Activated CD4-positive, CD25-positive, alpha-beta regulatory T cell treated with anti-CD3 and anti-CD28 coated beads, Interleukin-2, amount 50 U/mL, for 24 hours (primary cell): Measurements from ENCODE around the gene MUC15.

Experiments used
- ATAC-seq, 2 donors: fragments of 150-1000 bp; cut with Tn5 transposase; one replicate each; pipeline ENCODE4 v1.10.0; 2021; ENCODE audit warnings: mild to moderate bottlenecking in 1 of 2, moderate library complexity in 1 of 2

MUC15 gene

DNA sequence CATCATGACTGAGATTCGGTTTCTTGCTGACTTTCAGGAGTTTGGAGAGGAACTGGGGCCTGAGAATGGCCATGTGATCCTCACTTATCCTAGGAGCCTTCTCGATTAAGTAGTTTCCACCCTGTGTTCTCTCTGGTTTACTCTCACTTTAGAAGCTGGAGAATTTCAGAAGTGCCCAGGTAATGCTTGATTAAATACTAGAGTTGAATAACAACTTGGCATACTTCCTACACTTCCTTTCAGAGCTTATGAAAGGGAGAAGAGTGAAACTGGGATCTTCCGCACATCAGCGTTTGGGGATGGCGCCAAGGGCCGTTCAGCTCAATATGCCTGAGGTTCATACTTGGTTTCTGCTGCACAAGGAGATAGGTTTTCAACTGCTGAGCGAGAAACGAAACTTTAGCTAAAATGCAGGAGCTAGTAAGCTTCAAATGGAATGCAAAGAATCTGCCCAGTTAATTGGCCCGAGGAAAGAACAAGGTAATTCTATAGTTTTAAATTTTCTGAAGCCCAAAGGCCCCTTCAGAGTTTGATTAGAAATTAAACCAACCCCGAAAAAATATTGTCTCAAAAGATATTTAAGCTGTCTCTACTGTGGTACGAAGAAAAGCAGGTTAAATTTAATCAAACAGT lies 823 bp upstream of the MUC15 start:
- no peak for ATAC-seq

DNA sequence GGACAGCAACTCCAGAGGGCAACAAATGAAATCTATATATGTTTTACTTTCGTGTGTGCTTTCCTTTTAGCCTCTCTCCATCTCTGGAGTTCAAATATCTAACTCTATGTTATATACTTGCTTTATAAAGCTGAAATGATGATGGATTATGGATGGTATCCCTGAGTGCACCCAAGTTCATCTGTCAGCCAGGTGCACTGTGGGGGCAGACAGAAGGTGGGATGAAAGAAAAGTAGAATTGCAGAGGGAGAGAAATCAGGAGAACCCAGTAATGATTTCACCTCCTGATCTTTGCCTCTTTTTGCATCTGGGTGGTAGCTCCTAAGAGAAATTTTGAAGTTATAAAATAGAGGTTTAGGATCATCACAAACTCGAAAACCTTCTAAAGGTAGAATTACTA lies 2.4 kb downstream of the MUC15 start:
- ATAC-seq, result no peak

DNA sequence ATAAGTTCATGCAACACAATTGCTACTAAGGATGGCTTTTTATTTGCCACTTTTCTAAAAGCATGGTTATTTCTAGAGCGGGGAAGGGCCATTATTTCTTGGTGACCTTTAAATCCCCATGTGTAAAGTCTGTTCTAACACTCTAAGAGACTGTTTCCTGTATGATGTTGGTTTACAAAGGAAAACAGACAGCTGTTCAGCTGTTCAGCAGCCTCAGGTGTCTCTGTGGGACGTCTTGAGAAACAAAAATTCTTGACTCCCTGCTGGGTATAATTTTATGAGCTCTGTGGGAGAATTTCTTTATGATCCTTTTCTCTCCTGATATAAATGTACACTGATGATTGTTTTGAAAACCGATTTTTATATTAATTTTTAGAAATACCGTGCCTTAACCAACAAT lies 13.9 kb downstream of the MUC15 start:
- no peak for ATAC-seq

DNA sequence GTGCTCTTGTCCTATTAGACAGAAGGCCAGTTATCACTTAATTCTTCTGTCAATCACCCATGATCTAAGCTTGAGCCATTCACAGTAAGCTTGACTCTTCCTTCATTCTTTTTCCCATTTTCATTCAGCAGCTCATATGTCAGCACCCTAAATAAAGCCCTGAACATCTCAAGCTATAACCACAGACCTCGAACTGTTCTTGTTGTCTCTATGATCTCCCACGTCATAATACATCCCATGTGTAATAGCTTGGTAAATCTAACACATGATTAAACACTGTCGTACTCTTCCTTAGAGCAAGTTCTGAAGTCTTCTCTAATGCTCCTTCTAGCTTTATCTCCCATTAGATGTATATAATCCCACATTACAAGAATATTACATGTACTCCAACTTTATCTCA lies 14.4 kb downstream of the MUC15 start:
- ATAC-seq, result no peak

DNA sequence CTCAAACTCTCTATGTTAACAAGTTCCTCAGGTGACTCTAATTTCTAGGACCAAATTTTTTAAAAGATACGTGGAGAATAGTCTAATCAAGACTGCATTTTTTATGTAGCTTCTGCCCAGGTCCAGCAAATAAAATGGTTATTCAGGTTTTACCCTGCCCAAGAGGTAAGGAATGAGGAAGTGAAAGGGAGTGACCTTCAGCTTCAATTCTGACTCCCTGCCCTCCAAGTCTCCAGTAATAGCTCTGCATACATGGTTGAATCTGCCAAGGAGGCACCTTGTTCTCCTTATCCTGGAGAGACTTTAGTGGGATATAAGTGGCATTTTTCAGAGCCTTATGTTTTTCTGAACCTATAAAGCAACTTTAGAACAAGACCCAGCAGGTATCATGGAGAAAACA lies 15.5 kb downstream of the MUC15 start:
- no peak for ATAC-seq

DNA sequence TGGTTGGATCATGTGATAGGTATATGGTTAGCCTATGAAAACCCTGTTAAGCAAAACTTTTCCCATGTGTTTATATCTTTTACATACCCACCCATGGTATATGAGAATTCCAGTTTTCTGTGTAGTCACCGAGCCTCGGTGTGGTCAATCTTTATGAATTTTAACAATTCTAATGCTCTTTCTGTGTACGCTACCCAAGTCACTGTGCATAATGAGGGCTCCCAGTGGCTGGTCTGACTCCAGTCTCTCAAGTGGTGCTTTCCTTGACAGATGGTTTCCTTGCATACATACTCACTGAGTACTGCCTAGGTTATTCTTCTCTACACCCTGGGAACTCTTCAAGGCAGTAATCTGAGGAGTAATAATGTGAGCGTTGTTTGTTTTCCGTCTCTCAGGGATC lies 17.6 kb downstream of the MUC15 start:
- no peak for ATAC-seq

DNA sequence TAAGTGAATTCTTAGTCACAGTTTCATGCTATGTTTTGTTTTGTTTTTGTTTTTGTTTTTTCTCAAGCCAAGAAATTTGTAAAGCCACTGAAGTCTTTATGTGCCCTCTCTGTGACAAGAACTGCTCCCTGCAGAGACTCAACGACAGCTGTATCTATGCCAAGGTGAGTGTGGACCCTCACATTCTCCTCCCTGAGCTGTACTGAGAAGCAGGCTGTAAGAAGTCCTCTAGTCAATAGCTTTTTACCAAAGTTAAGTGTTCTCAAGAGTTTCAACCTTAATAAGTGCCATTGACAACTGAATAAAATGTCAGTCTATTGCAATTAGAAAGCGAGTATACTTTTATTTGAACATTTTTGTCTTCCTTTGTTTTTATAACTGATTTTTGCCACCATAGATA lies 18.9 kb downstream of the MUC15 start:
- ATAC-seq, result no peak

DNA sequence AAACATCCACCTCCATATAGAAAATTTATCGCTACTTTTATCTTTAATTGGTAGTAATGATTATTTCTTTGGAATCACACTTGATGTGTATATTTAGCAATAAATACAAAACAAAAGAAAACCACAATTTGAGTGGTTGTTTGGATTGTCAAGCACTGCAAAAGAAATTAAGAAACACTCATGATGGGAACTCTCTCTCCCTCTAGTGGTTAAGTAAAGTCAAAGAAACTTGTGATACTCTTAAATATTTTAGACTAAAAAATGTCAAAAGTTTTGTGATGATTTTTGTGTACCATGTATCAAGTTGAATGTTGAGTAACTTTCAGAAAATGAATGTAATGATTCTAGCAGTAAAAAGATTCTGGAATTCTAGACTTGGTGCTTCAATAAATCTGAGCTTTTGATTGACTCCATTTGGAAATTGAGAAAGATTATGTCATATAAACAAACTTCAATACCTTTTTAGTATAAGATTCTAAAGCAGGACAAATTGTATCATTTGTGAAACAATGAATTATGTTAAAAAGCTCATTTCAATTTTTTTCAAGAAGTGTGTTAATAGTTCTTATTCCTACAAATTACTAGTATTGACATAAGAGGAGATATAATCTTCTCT lies 20.8 kb downstream of the MUC15 start:
- no peak for ATAC-seq

DNA sequence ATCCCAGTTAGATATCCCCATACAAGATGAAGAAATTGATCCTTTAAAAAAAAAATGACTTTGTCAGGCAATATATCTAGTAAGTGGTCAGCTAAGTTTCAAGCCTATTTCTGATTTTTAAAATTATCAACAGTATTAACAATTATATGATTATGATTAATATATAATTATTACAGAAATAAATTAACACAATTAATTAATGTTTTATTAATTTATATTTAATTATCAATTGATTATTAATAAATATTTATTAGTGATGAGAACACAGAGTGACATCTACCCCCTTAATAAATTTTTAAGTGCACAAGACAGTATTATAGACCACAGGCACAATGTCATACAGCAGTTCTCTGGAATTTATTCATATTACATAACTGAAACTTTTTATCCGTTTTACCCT lies 22.0 kb downstream of the MUC15 start:
- no peak for ATAC-seq

DNA sequence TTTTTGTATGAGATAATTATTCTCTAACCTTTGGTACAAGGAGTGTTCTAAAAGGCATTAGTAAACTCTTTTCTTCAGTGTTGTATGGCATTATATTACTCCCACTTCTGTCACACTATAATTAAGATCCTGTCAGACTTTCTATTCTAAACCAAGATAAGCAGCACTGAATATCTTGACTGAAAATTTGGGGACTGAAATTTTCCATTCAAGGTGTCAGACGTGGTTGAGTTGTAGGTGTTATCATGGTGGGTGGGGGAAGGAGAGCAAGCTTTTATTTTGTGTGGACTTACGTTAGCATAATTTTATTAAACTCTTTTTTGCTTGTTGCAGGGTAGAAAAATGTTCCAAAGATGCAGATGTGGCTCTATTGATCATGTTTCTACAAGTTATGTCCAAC lies 22.9 kb downstream of the MUC15 start:
- ATAC-seq, result no peak

DNA sequence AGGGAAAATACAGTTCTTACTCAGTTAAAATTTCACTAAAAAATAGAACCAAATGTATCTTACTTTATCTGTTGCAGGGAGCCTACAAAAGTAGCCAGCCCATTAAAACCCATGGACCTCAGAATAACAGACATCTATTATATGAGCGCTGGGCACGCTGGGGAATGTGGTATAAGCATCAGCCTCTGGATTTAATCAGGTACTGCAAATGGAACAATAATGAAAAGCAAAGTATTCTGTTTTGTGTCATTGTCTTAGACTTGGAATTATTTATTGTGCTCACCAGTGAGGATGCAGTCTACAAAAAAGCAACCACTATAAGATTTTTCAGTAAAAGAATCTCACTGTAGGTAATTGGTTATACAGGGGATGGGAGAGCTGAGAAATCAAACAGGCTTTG lies 30.2 kb downstream of the MUC15 start:
- ATAC-seq, result no peak

DNA sequence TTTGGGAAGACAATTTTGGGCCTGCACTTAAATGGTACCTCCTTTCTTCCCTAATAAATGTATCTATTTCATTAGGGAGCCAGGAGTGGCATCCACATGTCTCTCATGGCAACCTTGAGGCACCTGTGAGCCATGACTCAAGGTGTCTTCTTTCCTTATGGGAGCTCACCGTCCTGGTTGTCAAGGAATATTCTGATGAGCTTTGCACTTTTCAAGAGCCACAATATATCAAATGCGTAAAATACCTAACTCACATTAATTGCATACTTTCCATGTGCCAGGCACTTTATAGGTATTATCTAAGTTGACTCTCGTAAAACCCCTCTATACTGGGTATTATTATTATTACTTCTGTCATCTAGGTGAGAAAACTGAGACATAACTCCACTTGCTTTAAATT lies 32.5 kb downstream of the MUC15 start:
- no peak for ATAC-seq

DNA sequence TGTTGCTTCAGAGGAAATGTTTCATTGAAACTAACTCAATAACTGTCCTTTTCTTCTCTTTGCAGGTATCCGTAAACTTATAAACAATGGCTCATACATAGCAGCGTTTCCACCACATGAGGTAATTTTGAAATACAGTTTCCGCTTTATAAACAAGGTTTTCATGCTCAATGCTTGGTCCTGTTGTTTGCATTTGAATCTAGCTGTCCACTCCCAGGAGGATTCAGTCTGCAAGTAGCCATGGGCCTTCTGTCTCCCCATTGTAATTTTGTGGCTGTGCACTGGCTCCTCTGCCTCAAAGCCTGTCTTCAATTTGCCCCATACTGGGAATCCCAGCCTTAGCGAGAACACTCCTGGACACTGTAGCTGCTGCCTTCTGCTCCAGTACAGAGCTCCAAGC lies 34.7 kb downstream of the MUC15 start:
- no peak for ATAC-seq

DNA sequence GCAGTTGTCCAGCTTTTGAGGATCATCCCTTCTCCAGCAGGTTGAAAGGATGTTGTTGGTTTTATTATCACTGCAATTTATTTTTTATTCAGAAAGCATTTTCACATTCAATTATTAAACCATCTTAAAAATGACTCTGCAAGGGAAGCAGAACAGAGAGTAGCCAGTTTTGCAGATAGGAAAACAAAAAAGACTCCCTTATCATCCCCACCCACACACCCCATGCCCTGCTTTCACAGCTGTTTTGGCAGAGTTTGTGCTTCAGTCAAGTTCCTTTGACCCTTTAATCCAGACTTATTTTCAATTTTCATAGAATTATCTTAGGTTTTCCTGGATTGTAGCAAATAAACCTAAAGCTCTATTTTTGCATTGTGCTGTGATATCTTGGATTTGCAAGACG lies 44.4 kb downstream of the MUC15 start:
- no peak for ATAC-seq

DNA sequence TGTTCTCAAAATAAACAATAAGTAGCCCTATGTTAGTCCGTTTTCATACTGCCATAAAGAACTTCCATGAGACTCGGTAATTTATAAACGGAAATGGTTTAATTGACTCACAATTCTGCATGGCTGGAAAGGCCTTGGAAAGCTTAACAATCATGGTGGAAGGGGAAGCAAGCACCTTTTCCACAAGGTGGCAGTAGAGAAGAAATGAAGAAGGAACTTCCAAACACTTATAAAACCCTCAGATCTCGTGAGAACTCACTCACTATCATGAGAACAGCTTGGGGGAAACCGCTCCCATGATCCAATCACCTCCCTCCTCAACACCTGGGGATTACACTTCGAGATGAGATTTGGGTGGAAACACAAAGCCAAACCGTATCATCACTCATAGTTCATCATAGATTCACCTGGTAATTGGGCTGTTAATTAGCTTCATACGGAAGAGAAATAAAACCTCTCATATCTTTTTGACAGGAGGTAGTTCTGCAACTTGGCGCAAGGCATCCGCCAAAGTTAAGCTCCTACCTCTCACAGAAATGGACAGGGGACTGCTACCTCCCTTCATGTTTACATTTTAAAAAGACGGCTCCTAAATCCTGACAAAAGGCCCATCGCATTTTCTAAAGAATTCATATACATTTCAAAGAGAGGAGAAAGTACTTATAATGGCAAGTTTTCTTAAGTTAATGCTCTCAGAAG lies 49.0 kb downstream of the MUC15 start:
- ATAC-seq, result no peak

DNA sequence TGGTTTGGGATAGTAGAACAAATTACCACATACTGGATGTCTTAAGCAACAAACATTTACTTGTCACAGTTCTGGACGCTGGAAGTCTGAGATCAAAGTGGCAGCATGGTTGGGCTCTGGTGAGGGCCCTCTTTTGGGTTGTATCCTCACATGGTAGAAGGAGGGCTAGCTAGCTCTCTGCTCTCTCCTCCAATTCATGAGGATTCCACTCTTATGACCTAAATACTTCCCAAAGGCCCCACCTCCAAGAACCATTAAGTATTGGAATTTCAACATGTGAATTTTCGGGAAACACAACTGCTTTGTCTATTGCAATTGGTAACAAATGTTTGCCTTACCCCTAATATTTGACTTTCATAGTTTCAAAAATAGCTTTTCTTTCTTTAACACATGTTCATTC lies 52.6 kb downstream of the MUC15 start:
- no peak for ATAC-seq

DNA sequence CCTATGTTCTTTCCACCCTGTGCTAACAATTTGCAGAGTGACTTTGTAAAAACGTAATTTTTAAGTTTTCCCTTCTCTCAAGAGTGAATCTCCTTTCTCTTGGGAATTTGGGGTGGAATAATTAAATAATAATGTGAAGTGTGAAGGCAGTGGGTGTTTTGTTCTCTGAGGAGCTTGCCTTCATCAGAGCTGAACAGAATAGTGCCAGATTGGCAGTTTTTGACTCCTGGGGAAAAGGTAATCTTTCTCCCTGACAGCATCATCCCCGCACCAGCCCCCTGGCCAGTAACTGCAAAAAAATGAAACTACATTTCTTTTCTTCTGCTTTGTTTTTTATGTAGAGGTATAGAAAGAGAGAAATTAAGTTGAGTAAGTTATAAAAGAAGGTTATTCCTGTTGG lies 59.9 kb downstream of the MUC15 start:
- ATAC-seq, result no peak

DNA sequence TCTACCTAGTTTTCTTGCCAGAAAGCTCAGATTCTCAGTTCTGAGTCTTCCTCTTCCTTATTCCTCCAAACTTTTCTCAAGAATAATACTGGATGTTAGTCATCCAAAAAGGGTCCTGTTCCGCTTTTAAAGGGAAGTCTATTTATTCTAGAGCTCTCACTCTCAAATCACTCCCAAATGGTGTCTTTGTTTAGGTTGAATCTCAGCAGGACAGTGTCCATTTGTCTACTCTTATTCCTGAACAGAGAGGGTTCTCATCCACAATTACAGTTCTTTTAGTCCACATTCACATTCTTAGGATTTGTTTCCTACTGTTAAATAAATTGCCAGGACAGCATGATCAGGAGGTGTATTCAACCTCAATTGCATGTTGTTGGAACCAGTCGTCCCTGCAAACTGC lies 61.3 kb downstream of the MUC15 start:
- ATAC-seq, result no peak

DNA sequence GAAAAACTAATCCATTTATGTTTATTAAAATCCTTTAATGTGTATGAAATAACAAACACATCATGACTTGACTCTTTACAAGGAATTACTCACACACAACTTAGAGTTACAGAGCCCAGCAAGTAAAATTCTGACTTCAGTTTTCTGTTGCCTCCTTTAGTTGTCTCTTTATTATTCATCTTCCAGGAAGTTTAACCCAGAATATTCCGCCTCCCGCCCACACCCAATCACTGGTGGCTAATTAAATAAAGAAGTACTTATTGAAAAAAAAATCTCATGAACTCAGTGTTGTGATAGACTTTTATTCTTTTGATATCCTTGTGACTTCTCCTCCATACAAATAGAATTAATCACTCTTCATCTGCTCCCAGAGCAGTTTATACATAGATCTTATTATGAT lies 61.9 kb downstream of the MUC15 start:
- no peak for ATAC-seq
